Esophagus muscularis mucosa (tissue), 4 donors: ENCODE data around the gene MDH1B. TPM values are rescaled to one million over a fixed set of nuclear protein-coding genes. Genes with fewer than 3 reads are reported as not detected.
"Not testable (repeated sequence)": the region's sequence is repeated elsewhere in the genome, so short reads cannot be mapped to it uniquely, and the experiment has no call there.

Experiments
- DNase-seq: peaks from one replicate; pipeline ENCODE4 v3.0.0-alpha.2; 2017; ENCODE audit errors: extremely low spot score
- H3K27ac ChIP-seq, 4 donors: fragments of 200-600 bp; sonication (generic); replicated peaks in 1 of 4; 1 replicate in 3 of 4; 2 replicates in 1 of 4; pipeline ENCODE4 v1.5.1; 2016 to 2019; ENCODE audit warnings: mild to moderate bottlenecking in 1 of 4
- H3K27me3 ChIP-seq, 4 donors: fragments of 200-600 bp; sonication (generic); one replicate each; pipeline versions ENCODE4 v1.5.1 to v1.6.0; 2016 to 2019
- H3K36me3 ChIP-seq, 4 donors: fragments of 200-600 bp; sonication (generic); one replicate each; pipeline ENCODE4 v1.5.1; 2016 to 2019
- H3K4me1 ChIP-seq, 4 donors: fragments of 200-600 bp; sonication (generic); one replicate each; pipeline ENCODE4 v1.5.1; 2016 to 2019
- H3K4me3 ChIP-seq, 4 donors: fragments of 200-600 bp; sonication (generic); 1 replicate in 2 of 4; 2 replicates in 2 of 4; pipeline ENCODE4 v1.5.1; 2016 to 2019; ENCODE audit warnings: mild to moderate bottlenecking in 4 of 4, moderate library complexity in 1 of 4
- H3K9me3 ChIP-seq, 4 donors: fragments of 200-600 bp; sonication (generic); 1 replicate in 3 of 4; 2 replicates in 1 of 4; pipeline ENCODE4 v1.5.1; 2016 to 2019
- CTCF ChIP-seq, 3 experiments: fragments of 200-600 bp in 2 of 3; fragments of 450-650 bp in 1 of 3; sonication (generic) in 2 of 3; IDR thresholded peaks; one replicate each; pipeline ENCODE4 v1.5.1; 2017 to 2019; ENCODE audit warnings: antibody characterized with exemption in 3 of 3, mild to moderate bottlenecking in 2 of 3, moderate library complexity in 1 of 3
- EP300 ChIP-seq: sonication (generic); formaldehyde crosslinking; IDR thresholded peaks from one replicate; pipeline ENCODE4 v1.6.1; 2017; ENCODE audit warnings: antibody characterized with exemption
- POLR2A ChIP-seq: fragments of 450-650 bp; IDR thresholded peaks from one replicate; pipeline ENCODE4 v1.6.1; 2017; ENCODE audit warnings: antibody characterized with exemption, moderate library complexity, mild to moderate bottlenecking, low read depth
- POLR2AphosphoS5 ChIP-seq, 2 donors: sonication (generic); formaldehyde crosslinking; IDR thresholded peaks; one replicate each; pipeline ENCODE4 v1.6.1; 2017; ENCODE audit warnings: antibody characterized with exemption in 2 of 2
- WGBS: methylation state at CpG from one replicate; pipeline ENCODE4 v1.1.5; 2018; 5-methylcytosine and 5-hydroxymethylcytosine counted together
- intact Hi-C: fragments of 100-400 bp; cut with DNase I; formaldehyde crosslinking; loops from one replicate; pipeline ENCODE4 v1.15.1; 2023
- total RNA-seq, 4 donors: library from RNA; depleted of rRNA; stranded (reverse); fragments of >200 nt; gene quantifications; one replicate each; pipeline versions ENCODE4 v1.1.0 to v1.2.1, GENCODE V29; 2016

MDH1B gene
- total RNA-seq, 4 donors from 2014 or later: 0.19 to 1.2 (median 0.75) TPM

GRCh38 chr2:206721256-206721920 is 43.7 kb downstream of the MDH1B start:
- H3K9me3 ChIP-seq: no peaks in the 10 kb centered on the region
- no peaks in the 10 kb centered on the region for H3K4me1 ChIP-seq
- TF ChIP-seq CTCF (IDR thresholded peaks at IDR 0.05): no peak
- no peak for TF ChIP-seq POLR2A
- TF ChIP-seq POLR2AphosphoS5 (IDR thresholded peaks at IDR 0.05): no peak
- TF ChIP-seq EP300: no peak
- H3K36me3 ChIP-seq: no peaks in the 10 kb centered on the region
- intact Hi-C loops: no loop called here
- no peak overlapping the region for H3K27ac ChIP-seq
- 79% methylated on average over 4 of the region's 4 CpGs for WGBS
- H3K4me3 ChIP-seq: no peak overlapping the region
- H3K27me3 ChIP-seq: no peaks in the 10 kb centered on the region
- no peak for DNase-seq

DNA sequence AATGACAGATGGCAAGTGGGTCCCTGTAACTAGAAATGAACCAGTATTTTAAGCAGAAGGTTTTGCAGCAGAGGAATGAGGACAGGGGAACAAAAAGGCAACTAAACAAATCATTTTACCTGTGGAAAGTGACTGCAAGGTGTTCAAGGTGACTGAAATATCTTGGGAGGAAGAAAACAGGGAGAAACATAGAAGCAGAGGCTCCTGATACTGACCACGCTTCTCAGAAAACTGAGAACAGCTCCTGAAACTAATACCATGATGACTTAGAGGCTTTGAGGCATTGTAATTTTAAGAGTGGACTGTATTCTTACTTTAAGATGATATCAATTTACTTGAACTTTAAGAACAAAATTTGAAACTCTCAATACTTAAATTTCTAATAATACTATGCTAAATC is 46.8 kb downstream of the MDH1B start, which contains the start of gene DYTN:
DYTN (minus strand) TSS at position 101 of the 400 bp plus-strand sequence. CDS start 117 bp downstream, outside the sequence.
- no peaks in the 10 kb centered on the region for H3K36me3 ChIP-seq
- no peaks in the 10 kb centered on the region for H3K9me3 ChIP-seq
- 67% methylated on average over 1 of the region's 1 CpG for WGBS
- no peak within 1 kb of the TSS for H3K27ac ChIP-seq
- no peaks in the 10 kb centered on the region for H3K4me1 ChIP-seq
- no peak for DNase-seq
- H3K27me3 ChIP-seq: peaks cover 0 to 9% (median 0%) of the 10 kb centered on the region in 4 donors
- TF ChIP-seq POLR2AphosphoS5 (IDR thresholded peaks at IDR 0.05) (no peak), EP300 (no peak), CTCF (IDR thresholded peaks at IDR 0.05) (no peak), POLR2A (no peak)
- no peak within 1 kb of the TSS for H3K4me3 ChIP-seq
- intact Hi-C loops: no loop called here

DNA sequence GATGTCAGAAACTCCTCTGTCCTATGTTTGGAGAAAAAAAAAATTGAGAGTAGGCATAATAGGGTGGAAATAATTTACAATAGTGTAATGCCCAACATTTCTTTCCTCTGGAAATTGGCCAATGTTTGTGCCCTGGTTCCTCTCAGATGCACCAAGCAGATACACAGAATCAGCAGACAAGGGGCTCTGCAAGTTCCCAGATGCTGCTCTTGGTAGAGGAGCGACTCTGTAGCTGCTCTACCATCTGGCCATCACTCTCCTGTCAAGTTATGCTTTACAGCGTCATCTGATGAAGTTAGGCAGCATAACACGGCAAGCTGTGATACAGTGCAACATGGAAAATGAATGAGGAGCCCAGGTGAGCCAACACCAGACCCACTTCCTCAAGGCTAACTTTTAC is 48.5 kb downstream of the MDH1B start:
- H3K9me3 ChIP-seq: no peaks in the 10 kb centered on the region
- no peak overlapping the region for H3K27ac ChIP-seq
- no peak for TF ChIP-seq CTCF (IDR thresholded peaks at IDR 0.05)
- no peak for TF ChIP-seq POLR2AphosphoS5 (IDR thresholded peaks at IDR 0.05)
- no peak for TF ChIP-seq EP300
- no peak for TF ChIP-seq POLR2A
- H3K36me3 ChIP-seq: no peaks in the 10 kb centered on the region
- H3K4me3 ChIP-seq: no peak overlapping the region
- no peaks in the 10 kb centered on the region for H3K4me1 ChIP-seq
- no peak for DNase-seq
- intact Hi-C loops: no loop called here
- WGBS: 56% methylated on average over 3 of the region's 3 CpGs
- peaks cover 0 to 9% (median 0%) of the 10 kb centered on the region in 4 donors for H3K27me3 ChIP-seq

DNA sequence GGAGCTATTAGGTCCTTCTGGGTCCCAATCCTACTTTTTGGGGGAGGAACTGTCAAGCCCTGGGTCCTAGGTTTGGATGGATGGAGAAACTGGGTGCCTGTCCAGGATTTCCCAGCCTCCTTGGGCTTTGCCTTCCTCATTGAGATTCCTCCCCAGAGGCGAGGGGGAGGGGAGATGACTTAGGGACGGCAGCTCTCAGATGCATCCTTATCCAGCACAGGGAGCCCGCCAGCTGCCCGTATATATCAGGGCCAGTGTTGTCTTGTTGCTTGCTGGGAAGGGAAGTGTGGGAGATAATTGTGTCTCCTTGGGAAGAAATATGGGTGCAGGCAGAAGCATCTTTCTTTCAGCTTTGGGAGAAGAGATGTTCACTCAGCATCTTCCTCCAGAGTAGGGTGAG is 49.9 kb downstream of the MDH1B start:
- H3K4me1 ChIP-seq, DNase-seq, H3K36me3 ChIP-seq, H3K9me3 ChIP-seq, H3K27me3 ChIP-seq, intact Hi-C loops, H3K27ac ChIP-seq, H3K4me3 ChIP-seq: not testable (repeated sequence)
- WGBS: 78% methylated on average over 4 of the region's 4 CpGs

DNA sequence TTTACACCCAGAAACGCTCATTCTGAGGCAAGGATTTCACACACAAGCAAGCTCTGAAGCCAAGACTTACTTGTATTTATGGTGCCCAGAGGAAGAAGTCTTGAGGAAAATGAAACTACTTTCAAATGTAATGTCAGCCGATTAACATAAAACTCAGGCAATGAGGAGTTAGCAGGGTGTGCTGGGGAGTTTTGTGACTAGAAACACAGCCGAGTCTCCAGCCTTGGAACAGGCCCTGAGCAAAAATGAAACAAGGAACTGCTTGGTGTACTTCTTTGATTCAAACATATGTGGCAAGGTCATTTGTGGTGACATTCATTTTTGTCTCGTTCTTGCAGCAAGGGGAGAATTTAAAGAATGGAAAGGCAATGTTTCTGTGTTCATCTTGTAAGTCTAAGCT is 51.4 kb downstream of the MDH1B start:
- DNase-seq: no peak
- 72% methylated on average over 4 of the region's 4 CpGs for WGBS
- no peaks in the 10 kb centered on the region for H3K36me3 ChIP-seq
- peaks cover 0 to 9% (median 0%) of the 10 kb centered on the region in 4 donors for H3K27me3 ChIP-seq
- no peaks in the 10 kb centered on the region for H3K9me3 ChIP-seq
- H3K27ac ChIP-seq: no peak overlapping the region
- intact Hi-C loops: no loop called here
- H3K4me3 ChIP-seq: no peak overlapping the region
- H3K4me1 ChIP-seq: no peaks in the 10 kb centered on the region
- TF ChIP-seq POLR2A: no peak
- TF ChIP-seq POLR2AphosphoS5 (IDR thresholded peaks at IDR 0.05): no peak
- TF ChIP-seq CTCF (IDR thresholded peaks at IDR 0.05): no peak
- no peak for TF ChIP-seq EP300
